GM10847 (cell line): ENCODE results near the gene DPYD.

Experiments
- POLR2A ChIP-seq: IDR thresholded peaks from 2 replicates; pipeline ENCODE4 v1.6.1; 2011; ENCODE audit not compliant: insufficient read length; ENCODE audit errors: extremely low read depth

Gene DPYD

GRCh38 chr1:97730271-97730670 lies 190.6 kb downstream of the DPYD start:
- no peak for TF ChIP-seq POLR2A

- no peak for TF ChIP-seq POLR2A
These were observed 192.4 kb downstream of the DPYD start for GRCh38 chr1:97728436-97728835.

- TF ChIP-seq POLR2A: no peak
These were observed 193.8 kb downstream of the DPYD start for GRCh38 chr1:97727029-97727428.

GRCh38 chr1:97726386-97726785 lies 194.4 kb downstream of the DPYD start:
- TF ChIP-seq POLR2A: no peak

GRCh38 chr1:97721221-97721620 lies 199.6 kb downstream of the DPYD start:
- no peak for TF ChIP-seq POLR2A

GRCh38 chr1:97712980-97713379 lies 207.9 kb downstream of the DPYD start:
- no peak for TF ChIP-seq POLR2A

- no peak for TF ChIP-seq POLR2A
These were observed 209.0 kb downstream of the DPYD start for GRCh38 chr1:97711858-97712257.

- no peak for TF ChIP-seq POLR2A
These were observed 227.2 kb downstream of the DPYD start for GRCh38 chr1:97693601-97694000.

GRCh38 chr1:97691325-97691724 lies 229.5 kb downstream of the DPYD start:
- TF ChIP-seq POLR2A: no peak

GRCh38 chr1:97685360-97685759 lies 235.5 kb downstream of the DPYD start:
- TF ChIP-seq POLR2A: no peak

- no peak for TF ChIP-seq POLR2A
These were observed 239.9 kb downstream of the DPYD start for GRCh38 chr1:97680894-97681293.

GRCh38 chr1:97680470-97680869 lies 240.4 kb downstream of the DPYD start:
- no peak for TF ChIP-seq POLR2A

GRCh38 chr1:97677702-97678101 lies 243.1 kb downstream of the DPYD start:
- no peak for TF ChIP-seq POLR2A

GRCh38 chr1:97674517-97674916 lies 246.3 kb downstream of the DPYD start:
- no peak for TF ChIP-seq POLR2A

- TF ChIP-seq POLR2A: no peak
These were observed 251.9 kb downstream of the DPYD start for GRCh38 chr1:97668945-97669344.

- no peak for TF ChIP-seq POLR2A
These were observed 260.3 kb downstream of the DPYD start for GRCh38 chr1:97660431-97661105.

- no peak for TF ChIP-seq POLR2A
These were observed 265.8 kb downstream of the DPYD start for GRCh38 chr1:97654876-97655585.
